Hypothalamus (tissue), 51 donors: ENCODE measurements around the gene ADARB2.

Source experiments
- DNase-seq, 51 donors: peaks; one replicate each; lab custom pipeline; 2025; lab: John Stamatoyannopoulos, UW

The ADARB2 gene

DNA sequence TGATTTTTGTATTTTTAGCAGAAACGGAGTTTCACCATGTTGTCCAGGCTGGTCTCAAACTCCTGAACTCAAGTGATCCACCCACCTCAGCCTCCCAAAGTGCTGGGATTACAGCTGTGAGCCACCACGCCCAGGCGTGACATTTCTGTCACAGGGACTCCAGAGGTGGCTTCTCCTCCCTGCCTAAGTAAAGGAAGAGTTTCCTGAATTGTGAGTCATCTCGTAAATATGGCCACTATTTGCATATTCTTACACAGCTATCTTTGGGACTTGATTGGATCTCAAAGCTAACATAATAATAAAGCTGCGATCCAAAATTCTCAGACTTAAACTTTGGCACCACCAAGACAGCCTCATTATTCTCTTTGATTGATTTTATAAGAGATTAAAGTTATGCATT lies 50.1 kb downstream of the ADARB2 start:
- DNase-seq: no peak

DNA sequence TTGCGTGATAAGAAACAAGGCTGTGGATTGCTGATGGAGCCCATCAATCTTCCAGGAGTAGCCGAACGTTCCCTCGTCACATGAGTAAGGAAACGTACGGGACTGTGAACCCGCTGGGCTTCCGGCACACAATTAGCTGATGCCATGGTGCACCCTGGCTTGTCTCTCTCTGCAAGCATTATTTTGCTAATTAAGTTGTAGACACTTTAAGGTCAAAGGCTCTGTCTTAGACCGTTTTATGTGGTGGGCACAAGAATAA lies 50.9 kb downstream of the ADARB2 start:
- DNase-seq: no peak

DNA sequence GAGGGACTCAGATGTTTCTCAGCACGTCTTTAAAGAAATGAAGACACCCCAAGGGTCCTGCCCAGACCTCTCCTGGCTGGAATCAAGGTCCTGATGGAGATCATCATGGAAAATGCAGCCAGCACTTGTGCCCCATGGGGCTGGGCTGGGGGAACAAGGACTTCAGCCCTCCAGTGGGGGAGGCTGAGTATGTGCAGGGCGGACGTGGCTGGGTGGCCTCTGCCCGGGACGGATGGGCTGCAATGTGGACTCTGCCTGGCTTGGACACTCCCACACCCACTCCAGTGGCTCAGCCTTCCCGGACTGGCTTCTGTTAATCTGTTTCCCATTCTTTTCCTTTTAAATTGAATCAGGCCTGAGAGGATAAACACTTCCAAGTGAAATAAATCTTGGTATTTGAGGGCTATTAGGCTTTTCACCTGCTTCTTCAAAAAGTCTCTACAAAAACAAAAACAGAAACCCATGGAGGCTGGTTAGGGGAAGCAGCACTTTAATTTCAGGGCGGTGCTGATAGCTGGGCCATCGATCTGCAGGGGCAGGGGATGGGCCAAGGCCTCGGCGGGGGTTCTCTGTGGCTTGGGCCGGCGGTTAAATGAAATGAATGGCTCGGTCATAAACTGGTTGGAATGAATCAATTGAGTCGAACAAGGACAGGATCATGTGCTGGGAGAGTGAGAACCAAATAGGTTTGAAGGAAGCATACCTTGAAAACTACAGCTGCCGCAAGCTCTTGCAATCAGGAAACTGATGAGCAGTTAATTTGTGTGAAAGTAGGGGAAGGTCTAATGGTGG lies 51.4 kb downstream of the ADARB2 start:
- DNase-seq: no peak

DNA sequence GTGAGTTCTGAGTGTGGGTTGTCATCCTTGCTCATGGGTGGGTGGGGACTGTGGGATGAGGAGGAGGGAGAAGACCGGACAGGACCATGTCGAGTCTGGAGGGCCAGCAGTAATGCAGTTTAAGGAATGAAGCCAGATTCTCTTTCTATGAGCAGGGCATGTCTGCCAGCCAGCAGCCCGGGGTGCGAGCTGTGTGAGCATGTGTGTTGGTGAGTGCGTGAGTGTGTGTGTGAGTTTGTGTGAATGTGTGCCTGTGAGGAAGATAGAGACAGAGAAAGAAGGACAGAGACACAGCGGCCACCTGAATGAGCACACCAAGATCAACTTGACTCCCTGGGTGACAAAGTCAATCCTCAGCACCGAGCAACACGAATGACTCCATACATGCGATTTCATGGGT lies 52.3 kb downstream of the ADARB2 start:
- no peak for DNase-seq

DNA sequence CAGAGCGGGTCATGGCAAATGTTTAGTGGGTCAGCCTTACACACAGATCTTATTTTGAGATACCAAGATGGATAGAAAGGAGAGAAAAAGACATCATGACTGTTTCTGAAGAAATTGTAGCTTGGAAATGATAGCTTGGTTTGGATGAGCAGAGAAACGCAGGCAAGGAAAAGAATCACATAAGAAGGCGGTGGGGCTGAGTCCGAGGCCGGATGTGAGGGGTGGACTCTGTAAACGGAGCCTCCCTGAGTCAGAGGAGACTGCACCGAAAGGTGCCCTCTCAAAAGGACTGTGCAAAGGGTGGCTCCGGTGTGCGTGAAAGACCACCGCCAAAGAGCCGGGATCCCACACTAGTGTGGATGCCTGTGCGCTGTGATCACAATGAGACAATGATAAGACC lies 53.7 kb downstream of the ADARB2 start:
- no peak for DNase-seq

DNA sequence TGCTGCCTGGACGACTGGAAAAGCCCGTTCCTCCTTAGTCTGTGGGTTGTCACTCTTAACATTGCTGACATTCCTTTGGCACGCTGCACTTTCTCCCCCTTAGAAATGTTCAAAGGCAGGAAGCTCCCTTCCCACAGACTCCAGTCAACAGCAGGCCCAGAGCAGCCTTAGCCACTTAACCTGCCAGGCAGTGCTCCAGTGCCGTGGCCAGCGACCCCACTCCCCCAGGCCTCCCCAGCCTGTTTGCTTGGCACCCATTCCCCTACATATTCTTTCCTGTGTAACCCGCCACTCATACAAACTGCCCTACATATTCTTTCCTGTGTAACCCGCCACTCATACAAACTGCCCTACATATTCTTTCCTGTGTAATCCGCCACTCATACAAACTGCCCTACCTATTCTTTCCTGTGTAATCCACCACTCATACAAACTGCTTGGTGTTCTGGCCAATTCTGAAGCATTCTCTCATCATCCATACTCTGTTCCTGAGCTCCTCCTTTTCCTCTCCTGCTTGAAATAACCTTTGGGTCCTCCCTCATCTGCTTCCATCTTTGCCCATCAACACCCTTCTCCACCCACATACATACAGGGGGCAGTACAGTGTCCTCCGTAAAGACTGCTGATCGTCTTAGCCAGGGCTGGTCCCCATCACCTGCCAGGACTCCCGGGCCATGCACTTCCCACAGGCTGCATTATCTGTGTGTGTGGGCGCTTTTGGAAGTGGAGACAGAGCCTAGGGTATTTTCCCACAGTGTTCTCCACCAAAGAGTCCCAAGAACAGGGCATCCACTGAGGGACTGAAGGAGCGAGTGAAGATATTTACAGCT lies 57.3 kb downstream of the ADARB2 start:
- DNase-seq: no peak

DNA sequence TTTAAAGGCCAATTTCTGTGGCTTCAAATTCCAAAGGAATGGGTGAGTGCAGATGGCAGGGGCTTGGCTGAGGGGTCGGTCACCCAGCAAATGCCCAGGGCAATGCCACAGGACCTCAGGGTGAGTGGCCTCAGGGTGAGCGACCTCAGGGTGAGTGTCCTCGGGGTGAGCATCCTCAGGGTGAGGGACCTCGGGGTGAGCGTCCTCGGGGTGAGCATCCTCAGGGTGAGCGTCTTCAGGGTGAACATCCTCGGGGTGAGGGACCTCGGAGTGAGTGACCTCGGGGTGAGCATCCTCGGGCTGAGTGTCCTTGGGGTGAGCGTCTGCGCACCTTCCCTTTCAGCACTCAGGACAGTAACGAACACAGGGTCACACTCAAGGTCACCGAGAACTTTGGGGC lies 59.2 kb downstream of the ADARB2 start:
- no peak for DNase-seq

DNA sequence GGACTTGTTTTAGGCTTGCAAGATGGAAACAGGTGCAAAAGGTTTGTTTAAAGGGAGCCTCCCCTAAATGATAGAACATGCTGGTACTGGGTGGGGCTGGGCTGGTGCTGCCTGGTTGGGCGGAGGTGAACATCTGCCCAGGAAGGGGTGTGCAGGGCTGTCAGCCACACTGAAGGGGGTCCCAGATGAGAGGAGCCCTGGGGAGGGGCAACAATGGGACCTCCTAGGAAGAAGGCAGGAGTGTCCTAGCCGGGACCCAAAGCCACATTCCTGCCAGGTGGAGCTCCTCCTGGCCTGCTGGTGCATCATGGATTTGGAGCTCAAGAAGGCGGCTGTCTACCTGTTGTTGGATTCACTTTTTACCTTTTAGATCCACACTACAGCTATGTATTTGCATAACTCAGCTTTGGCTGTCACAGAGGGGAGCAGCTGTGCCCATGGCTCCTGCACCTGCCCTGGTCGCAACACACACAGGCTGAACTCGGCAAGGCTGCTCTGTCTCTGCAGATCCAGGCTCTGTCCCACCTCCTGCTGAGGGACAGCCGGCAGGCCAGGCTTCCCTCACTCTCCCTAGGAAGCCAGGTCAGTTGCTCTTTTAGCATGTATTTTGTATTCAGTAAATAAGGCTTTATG lies 59.9 kb downstream of the ADARB2 start:
- DNase-seq: no peak

DNA sequence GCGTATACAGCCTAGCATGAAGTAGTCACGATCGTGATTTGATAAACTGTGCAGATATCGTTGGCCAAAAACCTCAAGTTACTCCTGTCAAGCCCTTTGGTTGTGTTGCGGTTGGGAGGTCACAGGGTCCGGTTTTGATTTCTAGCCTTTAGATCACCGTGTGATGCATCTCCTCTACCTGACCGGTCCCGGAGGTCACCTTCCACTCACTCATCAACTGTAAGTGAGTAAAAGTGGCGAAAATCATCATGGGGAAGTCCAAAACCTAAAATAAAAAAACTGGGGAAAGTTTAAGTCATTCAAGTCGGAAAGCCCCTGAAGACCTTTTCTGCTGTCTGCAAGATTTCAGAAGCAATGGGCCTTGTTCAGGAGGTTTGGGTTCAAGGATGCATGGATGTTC lies 62.8 kb downstream of the ADARB2 start:
- DNase-seq: no peak

DNA sequence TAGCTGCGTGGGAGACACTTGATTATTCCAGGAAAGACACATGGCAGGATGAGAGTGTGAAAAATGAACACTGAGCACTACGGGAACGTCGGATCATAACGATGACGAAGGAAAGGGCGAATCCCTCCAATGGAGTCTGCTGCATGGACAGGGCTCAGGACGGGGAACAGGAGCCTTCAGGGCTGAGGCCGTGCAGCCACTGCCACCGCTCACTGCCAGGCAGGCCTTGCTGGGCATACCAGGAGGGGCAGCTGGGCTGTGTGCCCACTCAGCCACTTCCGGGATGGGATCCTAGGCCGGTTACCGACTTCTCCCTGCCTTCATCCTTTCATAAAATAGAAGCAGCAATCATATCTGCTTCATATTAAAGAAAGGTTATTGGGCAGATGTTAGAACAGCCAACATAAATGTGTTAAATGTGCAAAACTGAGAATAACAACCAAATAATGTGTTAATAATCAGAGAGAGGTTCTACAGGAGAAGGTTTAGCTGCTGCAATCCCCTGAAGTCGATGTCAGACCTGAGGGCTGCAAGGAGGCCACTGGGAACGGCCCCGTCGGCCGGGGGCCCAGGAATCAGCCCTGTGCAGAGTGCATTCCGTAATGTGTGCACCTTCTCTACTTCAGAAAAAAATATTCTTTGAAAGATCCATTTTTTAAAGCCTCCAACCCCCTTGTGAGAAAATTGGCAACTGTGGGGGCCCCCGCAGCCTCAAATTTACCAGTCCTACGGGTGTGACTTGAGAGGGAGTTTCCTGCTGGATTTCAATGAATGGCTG lies 63.6 kb downstream of the ADARB2 start:
- DNase-seq: no peak

DNA sequence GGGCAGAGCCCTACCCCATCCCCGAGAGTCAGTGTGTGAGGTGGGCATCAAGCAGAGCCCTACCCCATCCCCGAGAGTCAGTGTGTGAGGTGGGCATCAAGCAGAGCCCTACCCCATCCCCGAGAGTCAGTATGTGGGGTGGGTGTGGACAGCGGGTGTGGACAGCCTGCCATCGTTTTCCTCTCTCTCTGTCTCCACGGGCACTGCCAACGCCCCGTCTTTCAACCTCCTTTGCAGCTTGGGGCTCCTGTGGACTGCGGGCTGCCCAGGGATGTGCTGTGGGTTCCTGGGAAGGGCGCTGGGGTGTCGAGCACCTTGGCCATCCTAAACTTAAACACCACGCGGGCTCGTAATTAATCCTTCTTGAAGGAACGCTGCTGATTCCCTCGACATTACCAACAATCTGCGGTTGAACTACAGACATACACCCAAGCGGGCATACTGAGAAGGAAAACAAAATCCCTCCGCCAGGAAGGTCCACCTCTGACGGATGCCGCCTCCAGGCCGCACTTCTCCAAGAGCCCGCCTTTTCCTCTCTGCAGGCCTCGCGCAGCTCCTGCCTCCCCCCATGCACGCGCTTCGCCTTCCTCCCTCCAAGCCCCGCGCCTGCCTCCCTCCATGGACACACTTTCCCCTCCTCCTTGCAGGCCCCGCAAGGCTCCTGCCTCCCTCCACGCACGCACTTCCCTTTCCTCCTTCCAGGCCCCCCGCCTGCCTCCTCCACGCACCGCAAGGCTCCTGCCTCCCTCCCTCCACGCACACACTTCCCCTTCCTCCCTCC lies 65.1 kb downstream of the ADARB2 start:
- no peak for DNase-seq

DNA sequence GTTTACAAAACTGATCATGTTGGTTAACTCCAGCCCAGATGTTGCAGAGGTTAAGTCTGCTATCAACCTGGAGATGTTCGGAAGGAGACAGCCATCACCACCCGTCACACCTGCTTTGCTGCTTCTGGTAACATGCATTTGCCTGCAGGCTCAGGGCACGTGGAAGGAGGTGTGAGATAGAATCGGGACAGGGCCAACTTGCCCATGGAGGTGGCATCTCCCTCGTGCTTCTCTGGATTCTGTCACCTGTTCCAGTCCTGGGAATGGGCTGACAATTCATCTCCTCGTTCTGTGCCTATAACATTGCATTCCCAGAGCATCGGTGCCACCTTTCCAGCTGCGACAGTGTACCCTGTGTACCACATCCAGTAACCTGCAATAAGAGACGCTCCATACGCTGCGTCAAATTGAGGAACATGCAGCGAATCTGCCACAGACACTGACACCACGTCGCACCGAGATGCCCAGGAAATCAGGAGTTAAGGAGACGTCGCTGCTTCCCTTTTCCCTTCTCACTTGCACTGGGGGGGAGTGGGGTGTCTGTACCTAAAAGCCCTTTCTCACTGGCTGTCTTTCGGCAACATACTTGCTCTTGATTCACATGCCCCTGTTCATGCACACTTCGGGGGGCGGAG lies 65.8 kb downstream of the ADARB2 start:
- no peak for DNase-seq

DNA sequence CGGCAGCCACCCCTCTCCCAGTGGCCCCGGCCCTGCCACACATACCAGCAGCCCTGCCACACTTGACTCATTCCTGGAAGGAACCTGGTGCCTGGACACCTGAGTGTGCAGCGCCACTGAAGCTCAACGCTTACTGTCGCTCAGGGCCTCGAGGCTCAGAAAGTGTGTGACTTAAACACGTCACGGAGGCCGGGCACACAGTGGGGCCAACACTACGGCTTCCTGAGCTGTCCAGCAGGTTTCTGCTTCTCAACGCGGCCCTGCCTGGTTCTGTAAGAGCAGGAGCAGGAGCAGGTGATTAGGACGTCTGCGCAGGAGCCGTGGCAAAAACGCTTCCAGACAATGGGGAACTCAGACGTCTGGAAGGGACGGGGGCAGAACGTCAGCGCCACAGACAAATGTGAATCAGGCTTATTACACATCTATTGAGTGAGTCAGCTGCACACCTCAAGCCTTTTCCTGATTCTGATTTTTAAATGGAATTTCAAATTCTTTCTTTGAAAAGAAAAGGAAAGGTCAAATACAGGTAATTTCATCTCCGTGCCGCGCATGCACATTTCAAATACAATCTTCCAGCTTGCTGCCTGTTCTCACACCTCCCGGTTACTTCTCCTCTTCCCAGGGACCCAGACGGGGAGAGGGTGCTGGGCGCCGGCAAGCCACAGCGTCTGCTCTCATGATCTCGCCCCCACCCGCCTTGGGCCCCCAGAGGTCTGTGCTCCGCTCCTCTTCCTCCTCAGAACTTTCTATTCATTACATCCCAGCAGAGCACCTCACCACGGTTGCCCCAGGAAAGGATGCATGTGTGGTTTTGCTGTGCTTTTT lies 66.6 kb downstream of the ADARB2 start:
- DNase-seq: peak in 3 of 51 donors; percentile 24 to 36 (median 34)

DNA sequence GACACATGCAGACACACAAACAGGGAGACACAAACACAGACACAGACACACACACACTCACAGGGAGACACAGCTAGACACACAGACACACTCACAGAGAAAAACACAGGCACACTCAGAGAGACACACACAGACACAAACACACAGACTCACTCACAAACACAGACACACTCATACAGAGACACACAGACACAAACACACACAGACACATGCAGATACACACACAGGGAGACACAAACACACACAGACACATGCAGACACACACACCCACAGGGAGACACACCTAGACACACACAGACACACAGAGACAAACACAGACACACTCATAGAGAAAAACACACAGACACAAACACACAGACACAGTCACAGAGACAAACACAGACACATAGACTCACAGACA lies 67.9 kb downstream of the ADARB2 start:
- DNase-seq: no peak

DNA sequence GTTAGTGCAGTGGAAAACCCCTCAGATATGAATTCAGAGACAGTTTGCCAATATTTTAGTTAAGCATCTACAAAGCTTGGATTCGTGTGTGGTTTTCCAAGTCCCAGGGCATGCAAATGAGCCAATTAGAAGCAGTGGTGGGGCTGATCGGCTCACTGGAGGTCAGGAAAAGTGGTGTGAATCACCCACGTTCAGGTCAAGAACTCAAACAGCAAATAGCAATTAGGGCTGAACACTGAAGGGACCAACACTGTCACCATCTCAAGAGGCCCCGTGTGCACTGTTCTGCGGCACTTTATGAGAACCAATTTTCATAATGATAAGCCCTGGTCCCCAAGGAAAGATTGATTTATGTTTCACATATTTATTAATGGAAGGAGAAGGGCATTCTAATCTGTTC lies 68.9 kb downstream of the ADARB2 start:
- DNase-seq: no peak

DNA sequence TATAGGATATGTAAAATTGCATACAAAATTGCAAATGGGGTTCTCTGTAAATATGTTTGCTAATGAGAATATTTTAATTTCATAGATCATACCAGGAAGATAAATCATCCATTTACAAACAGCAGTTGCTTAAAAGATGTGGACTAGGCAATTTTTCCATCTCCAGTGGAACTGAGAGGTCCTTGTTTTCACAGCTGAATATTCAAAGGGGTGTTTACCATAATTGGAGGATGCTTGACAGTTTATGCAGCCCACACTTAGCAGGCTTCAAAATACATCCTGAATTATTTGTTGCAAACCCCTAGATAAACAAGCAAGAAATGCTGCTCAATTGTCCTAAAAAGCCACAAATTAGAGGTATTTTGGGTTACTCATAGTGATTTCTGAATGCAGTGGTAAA lies 69.9 kb downstream of the ADARB2 start:
- DNase-seq: no peak

DNA sequence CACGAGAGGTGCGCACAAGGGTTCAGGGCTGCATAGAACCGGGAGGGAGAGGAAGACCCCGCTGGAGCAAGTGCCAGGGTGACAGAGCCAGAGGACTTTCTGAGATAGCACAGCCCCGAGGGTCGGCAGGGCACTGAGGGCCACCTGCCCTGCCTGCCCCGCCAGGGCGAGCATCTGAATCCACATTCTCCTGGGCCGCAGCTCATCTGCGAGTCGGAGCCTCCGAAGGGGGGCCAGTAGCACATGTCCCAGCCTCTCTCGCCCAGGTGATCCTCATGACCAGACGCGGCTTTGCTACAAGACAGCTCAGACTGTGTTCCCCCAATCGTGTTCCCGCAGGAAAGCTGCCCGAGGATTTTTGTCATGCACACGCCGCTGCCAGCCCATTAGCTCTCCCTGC lies 71.2 kb downstream of the ADARB2 start:
- DNase-seq: no peak

DNA sequence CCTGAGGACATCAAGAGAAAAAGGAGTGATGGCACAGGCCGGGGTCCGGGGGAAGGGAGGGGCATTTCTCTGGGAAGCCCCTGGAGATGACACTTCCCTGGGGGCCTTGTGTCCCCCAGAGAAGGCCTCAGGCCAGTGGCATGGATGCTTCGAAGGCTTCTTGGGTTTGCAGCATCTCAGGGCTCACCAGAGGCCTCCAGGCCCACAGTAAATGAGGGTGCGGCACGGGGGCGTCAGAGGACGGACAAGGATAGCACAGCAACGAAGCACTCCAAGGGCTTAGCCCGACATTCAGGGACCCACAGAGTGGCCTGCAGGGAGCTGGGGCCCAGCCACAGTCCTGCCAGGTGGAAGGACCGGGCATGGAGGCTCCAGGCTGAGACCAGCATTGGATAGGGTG lies 71.6 kb downstream of the ADARB2 start:
- no peak for DNase-seq
